PFSK-1 (cell line): Measurements from ENCODE around the gene LRRC4.

Experiments used
- FOXP2 ChIP-seq: optimal IDR thresholded peaks from 2 replicates; pipeline ENCODE3; 2011; ENCODE audit warnings: borderline replicate concordance, control low read depth, inconsistent platforms; ENCODE audit not compliant: insufficient read depth; ENCODE audit errors: extremely low read length, extremely low read depth
- POLR2AphosphoS5 ChIP-seq: IDR thresholded peaks from 2 replicates; pipeline ENCODE4 v1.6.1; 2012; ENCODE audit warnings: low read depth, mild to moderate bottlenecking, control low read depth, low read length, moderate library complexity
- REST ChIP-seq, 2 experiments: IDR thresholded peaks; 2 replicates each; pipeline versions ENCODE4 v1.6.1 to v1.8.0; 2011 to 2012; ENCODE audit warnings: low read depth in 2 of 2, low read length in 2 of 2, control low read depth in 1 of 2, inconsistent platforms in 1 of 2, mild to moderate bottlenecking in 1 of 2, moderate library complexity in 1 of 2; ENCODE audit not compliant: insufficient read depth in 1 of 2
- SIN3A ChIP-seq: IDR thresholded peaks from 2 replicates; pipeline ENCODE4 v1.6.1; 2012; ENCODE audit warnings: mild to moderate bottlenecking, low read length, moderate library complexity, borderline replicate concordance; ENCODE audit not compliant: insufficient read depth
- TAF1 ChIP-seq: IDR thresholded peaks from 2 replicates; pipeline ENCODE4 v1.6.1; 2012; ENCODE audit warnings: low read length, control low read depth, borderline replicate concordance; ENCODE audit not compliant: insufficient read depth

The LRRC4 gene

GRCh38 chr7:128052404-128052803 lies 21.2 kb upstream of the LRRC4 start:
- TF ChIP-seq REST (IDR thresholded peaks at IDR 0.05; ENCODE audit: insufficient read depth in 1 of 2, low read depth in 2 of 2, low read length in 2 of 2) (no peak), POLR2AphosphoS5 (no peak), FOXP2 (no peak), SIN3A (no peak), TAF1 (no peak)

GRCh38 chr7:128045766-128046165 lies 14.5 kb upstream of the LRRC4 start:
- TF ChIP-seq TAF1 (no peak), SIN3A (no peak), FOXP2 (no peak), POLR2AphosphoS5 (no peak), REST (IDR thresholded peaks at IDR 0.05; ENCODE audit: insufficient read depth in 1 of 2, low read depth in 2 of 2, low read length in 2 of 2) (no peak)

- no peak for TF ChIP-seq TAF1
- no peak for TF ChIP-seq SIN3A
- TF ChIP-seq FOXP2 = no peak
- TF ChIP-seq REST (IDR thresholded peaks at IDR 0.05; ENCODE audit: insufficient read depth in 1 of 2, low read depth in 2 of 2, low read length in 2 of 2) = no peak
Observed at GRCh38 chr7:128045158-128045557, 13.9 kb upstream of the LRRC4 start.

- TF ChIP-seq POLR2AphosphoS5 (no peak), FOXP2 (no peak), REST (IDR thresholded peaks at IDR 0.05; ENCODE audit: insufficient read depth in 1 of 2, low read depth in 2 of 2, low read length in 2 of 2) (no peak), SIN3A (no peak), TAF1 (no peak)
Observed at GRCh38 chr7:128044064-128044463, 12.8 kb upstream of the LRRC4 start.

- no peak for TF ChIP-seq FOXP2
- TF ChIP-seq SIN3A = no peak
- no peak for TF ChIP-seq POLR2AphosphoS5
- TF ChIP-seq TAF1 = no peak
- no peak for TF ChIP-seq REST (IDR thresholded peaks at IDR 0.05; ENCODE audit: insufficient read depth in 1 of 2, low read depth in 2 of 2, low read length in 2 of 2)
Observed at GRCh38 chr7:128042012-128042411, 10.8 kb upstream of the LRRC4 start.
